Measurements from ENCODE around the gene RAB40AL.

RAB40AL gene

GRCh38 chrX:102985192-102985591 is 48.1 kb downstream of the RAB40AL start:
- DNase-seq: no peak
